Measurements from ENCODE around the gene PGLYRP1. TPM values are rescaled to one million over a fixed set of nuclear protein-coding genes. Genes with fewer than 3 reads are reported as not detected.

The PGLYRP1 gene
- total RNA-seq, 2 donors from 2014 or later: not detected

- TF ChIP-seq POLR2AphosphoS5 (IDR thresholded peaks at IDR 0.05) (no peak), CTCF (IDR thresholded peaks at IDR 0.05) (no peak), POLR2A (IDR thresholded peaks at IDR 0.05) (no peak)
- Histone ChIP-seq H3K9me3 (no peaks in the 10 kb centered on the region), H3K4me1 (replicated peaks) (no peaks in the 10 kb centered on the region), H3K27me3 (replicated peaks; ENCODE audit: insufficient read depth) (no peaks in the 10 kb centered on the region), H3K27ac (no peak overlapping the region), H3K4me3 (no peak overlapping the region), H3K36me3 (no peaks in the 10 kb centered on the region)
- intact Hi-C loops (cut with DNase I): no loop called here
- DNase-seq (ENCODE audit: low spot score): no peak
- WGBS: 24% methylated on average over 14 of the region's 14 CpGs
Measured at GRCh38 chr19:45999653-46000121, 23.2 kb downstream of the PGLYRP1 start.

- H3K4me3 ChIP-seq: no peak overlapping the region
- H3K27ac ChIP-seq: no peak overlapping the region
- intact Hi-C loops (cut with DNase I): no loop called here
- 89% methylated on average over 4 of the region's 4 CpGs for WGBS
- no peaks in the 10 kb centered on the region for H3K36me3 ChIP-seq
- H3K9me3 ChIP-seq: no peaks in the 10 kb centered on the region
- H3K4me1 ChIP-seq (replicated peaks): no peaks in the 10 kb centered on the region
- DNase-seq (ENCODE audit: low spot score): no peak
- H3K27me3 ChIP-seq (replicated peaks; ENCODE audit: insufficient read depth): no peaks in the 10 kb centered on the region
- TF ChIP-seq POLR2AphosphoS5 (IDR thresholded peaks at IDR 0.05) (no peak), CTCF (IDR thresholded peaks at IDR 0.05) (no peak), POLR2A (IDR thresholded peaks at IDR 0.05) (no peak)
Measured at GRCh38 chr19:45998834-45999233, 24.0 kb downstream of the PGLYRP1 start.

- Histone ChIP-seq H3K4me3 (no peak overlapping the region), H3K4me1 (replicated peaks) (no peaks in the 10 kb centered on the region), H3K27me3 (replicated peaks; ENCODE audit: insufficient read depth) (no peaks in the 10 kb centered on the region), H3K36me3 (no peaks in the 10 kb centered on the region), H3K27ac (no peak overlapping the region), H3K9me3 (no peaks in the 10 kb centered on the region)
- TF ChIP-seq POLR2A (IDR thresholded peaks at IDR 0.05) (no peak), POLR2AphosphoS5 (IDR thresholded peaks at IDR 0.05) (no peak), CTCF (IDR thresholded peaks at IDR 0.05) (no peak)
- DNase-seq (ENCODE audit: low spot score): no peak
- 84% methylated on average over 8 of the region's 8 CpGs for WGBS
- intact Hi-C loops (cut with DNase I): no loop called here
Measured at GRCh38 chr19:45996933-45997332, 25.9 kb downstream of the PGLYRP1 start.

GRCh38 chr19:45995715-45996385, 27.0 kb downstream of the PGLYRP1 start:
- H3K36me3 ChIP-seq: no peaks in the 10 kb centered on the region
- WGBS: 12% methylated on average over 13 of the region's 13 CpGs
- intact Hi-C loops (cut with DNase I): no loop called here
- no peak for DNase-seq (ENCODE audit: low spot score)
- peak overlapping the region; percentile 60 to 74 for H3K4me3 ChIP-seq
- no peaks in the 10 kb centered on the region for H3K4me1 ChIP-seq (replicated peaks)
- TF ChIP-seq POLR2AphosphoS5 (IDR thresholded peaks at IDR 0.05) (no peak), POLR2A (IDR thresholded peaks at IDR 0.05) (no peak), CTCF (IDR thresholded peaks at IDR 0.05) (no peak)
- H3K27ac ChIP-seq: peak overlapping the region; percentile 54 to 70
- no peaks in the 10 kb centered on the region for H3K27me3 ChIP-seq (replicated peaks; ENCODE audit: insufficient read depth)
- no peaks in the 10 kb centered on the region for H3K9me3 ChIP-seq
